Measurements from ENCODE around the gene VWA7.

- TF ChIP-seq CTCF (IDR thresholded peaks at IDR 0.05) (no peak), POLR2A (IDR thresholded peaks at IDR 0.05) (no peak)
These were observed 36.3 kb upstream of the VWA7 start for GRCh38 chr6:31813465-31813849.
